DMS153 treated with DMSO at 0.1 percent for 48 hours (cell line): Measurements from ENCODE around the gene ATP12A.

Experiments used
- DNase-seq: peaks from one replicate; lab custom pipeline; 2025; ENCODE audit not compliant: unreplicated experiment; lab: John Stamatoyannopoulos, UW

Gene ATP12A

GRCh38 chr13:24680258-24680920 is at the start of gene ATP12A:
ATP12A (plus strand) TSS chr13:24680408; CDS start chr13:24680744, 336 bp downstream.
- no peak for DNase-seq

DNA sequence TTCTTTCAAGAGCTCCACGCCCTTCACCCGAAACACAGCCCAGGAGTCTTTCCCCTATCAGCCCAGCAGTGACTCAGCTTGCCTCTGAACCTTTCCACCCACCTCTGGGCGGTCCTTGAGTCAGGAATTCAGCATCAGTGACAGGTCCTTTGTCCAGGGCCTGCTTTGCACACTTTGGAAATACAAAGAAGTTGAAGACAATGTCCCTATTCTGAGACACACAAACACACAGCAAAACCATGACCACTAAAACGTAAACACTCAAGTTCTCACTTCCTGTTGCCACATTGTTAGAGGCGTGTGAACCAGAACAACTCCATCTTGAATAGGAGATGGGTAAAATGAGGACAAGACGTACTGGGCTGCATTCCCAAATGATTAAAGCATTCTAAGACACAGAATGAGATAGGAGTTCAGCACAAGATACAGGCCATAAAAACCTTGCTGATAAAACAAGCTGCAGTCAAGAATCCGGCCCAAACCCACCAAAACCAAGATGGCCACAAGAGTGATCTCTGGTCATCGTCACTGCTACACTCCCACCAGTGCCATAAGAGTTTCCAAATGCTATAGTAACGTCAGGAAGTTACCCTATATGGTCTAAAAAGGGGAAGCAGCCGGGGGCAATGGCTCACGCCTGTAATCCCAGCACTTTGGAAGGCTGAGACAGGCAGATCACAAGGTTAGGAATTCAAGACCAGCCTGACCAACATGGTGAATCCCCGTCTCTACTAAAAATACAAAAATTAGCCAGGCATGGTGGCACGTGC is 49.2 kb upstream of the ATP12A start:
- no peak for DNase-seq

DNA sequence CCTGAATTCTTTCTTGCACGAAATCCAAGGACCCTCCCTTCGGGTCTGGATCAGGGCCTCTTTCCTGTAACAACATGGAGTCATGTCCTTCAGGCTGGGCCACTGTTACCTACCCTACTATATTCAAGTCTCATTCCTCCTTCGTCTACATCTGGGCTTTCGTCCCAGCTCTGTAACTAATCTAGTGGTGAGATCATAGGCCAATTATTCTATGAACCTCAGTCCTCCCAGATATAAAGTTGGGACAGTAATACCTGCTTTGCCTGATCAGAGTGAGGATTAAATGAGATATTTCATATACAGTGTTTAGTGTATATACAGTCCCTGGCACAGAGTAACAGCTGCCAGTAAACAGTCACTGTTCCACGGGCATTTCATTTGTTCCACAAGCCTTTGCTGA is 48.3 kb upstream of the ATP12A start:
- DNase-seq = no peak

DNA sequence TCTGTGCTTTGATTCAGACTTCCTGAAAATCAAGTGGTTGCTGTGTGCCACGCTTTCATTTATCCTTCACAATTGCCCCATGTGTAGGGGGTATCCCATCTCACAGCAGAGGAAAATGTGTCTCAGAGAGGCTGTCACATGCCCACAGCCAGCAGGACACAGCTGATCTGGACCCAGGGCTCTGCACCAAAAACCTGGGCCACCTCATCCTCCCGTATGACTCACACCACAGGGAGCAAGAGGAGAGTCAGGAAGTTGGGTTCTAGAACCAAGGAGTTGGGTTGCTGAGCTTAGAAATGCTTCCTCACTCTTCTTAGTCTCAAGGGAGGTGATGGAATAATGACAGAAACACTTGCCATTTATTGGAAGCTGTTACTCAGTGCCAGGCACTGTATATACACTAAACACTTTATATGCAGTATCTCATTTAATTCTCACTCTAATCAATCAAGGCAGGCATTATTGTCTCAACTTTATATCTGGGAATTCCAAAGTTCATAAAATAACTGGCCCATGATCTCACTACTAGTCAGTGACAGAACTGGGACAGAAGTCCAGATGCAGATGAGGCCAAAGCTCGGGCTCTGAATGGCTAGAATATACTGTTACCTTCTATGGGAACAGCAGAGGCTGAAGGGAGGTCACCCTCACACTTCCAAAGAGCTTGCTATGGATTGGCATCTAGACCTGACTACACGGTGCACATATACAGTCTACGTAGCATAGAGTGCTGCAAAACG is 47.7 kb upstream of the ATP12A start:
- no peak for DNase-seq

DNA sequence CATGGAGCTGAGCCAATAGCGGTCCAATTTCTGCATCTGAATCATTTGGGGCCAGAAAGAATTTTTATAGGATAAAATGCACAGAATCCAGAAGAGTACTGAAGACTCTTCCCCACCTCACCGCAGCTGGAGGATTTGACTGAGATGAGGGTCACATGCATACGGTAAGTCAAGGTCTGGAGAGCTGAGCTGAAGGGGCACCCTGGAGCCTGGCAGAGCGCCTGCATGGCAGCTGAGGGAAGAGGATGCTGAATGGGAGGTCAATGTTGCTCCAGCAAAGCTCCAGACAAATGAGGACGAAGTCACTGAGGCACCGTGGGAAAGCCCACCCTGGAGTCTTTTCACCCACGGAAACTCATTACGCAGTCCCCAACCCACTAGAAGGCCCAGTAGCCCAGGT is 43.4 kb upstream of the ATP12A start:
- no peak for DNase-seq

- no peak for DNase-seq
Observed at GRCh38 chr13:24638096-24638495, 42.1 kb upstream of the ATP12A start.

- no peak for DNase-seq
Observed at GRCh38 chr13:24640752-24641151, 39.5 kb upstream of the ATP12A start.

- no peak for DNase-seq
Observed at GRCh38 chr13:24642219-24642618, 38.0 kb upstream of the ATP12A start.

GRCh38 chr13:24644036-24644435 is 36.2 kb upstream of the ATP12A start:
- DNase-seq = no peak

DNA sequence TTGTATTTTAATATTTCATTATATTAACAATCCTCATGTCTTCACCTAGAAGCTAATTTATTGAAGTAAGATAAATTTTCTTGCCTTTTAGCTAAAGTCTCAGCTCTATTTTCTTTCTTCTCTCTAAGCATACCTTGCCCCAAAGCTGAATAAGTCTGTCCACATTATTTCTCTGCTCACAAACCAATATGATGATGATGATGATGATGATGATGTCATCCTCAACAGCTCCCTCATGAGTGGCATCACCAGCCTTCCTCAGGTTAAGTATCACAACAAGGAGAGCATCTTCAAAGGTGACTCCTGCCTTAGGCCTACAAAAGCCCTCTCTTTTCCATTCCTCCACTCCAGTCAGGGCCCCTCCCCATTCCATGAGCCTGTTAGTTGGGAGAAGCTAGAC is 31.9 kb upstream of the ATP12A start:
- DNase-seq = no peak

DNA sequence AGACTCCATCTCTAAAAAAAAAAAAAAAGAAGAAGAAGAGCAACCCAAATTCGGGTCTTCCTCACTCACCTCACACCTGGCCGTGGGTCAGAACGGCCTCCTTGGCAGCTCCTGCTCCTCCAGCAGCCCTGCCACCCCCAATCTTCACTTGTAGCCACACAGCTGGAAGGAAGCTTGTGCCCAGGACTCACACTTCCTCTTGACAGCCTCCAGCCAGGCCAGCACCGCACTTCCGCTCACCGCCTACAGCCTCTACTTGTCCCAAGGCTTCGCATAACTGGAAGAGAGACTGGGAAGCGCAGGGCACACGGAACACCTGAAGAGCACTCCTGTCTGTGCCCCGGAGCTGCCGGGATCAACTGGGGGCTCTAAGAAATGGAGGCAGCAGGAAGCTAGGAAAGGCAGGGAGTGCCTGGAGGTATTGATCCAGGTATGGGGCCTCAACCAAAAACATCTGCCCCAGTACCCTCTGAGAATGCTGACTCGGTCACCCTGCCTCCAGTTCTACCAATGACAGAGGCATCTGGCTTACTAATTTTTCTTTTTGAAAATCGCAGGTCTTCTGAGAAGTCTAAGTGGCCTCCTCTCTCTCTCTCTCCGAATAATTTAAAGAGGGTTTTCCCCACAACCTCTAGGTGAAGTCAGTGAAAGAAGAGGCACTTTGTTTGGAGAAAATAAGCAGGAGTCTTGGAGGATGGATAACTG is 31.1 kb upstream of the ATP12A start:
- no peak for DNase-seq

DNA sequence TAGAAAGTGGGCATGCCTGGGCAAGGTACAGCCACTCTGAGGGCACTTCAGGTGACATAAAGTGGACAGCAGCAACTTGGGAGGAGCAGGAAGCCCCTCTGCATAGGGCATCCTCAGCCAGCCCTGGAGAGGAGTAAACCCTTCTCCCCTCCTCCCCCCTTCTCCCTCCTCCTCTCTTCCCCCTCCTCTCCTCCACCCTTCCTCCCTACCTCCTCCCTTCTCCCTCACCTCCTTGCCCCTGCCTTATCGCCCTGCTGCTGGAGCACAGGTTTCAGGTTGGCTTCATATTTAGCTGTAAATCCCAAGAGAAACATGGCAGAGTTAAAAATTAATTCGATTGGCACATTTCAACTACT is 30.5 kb upstream of the ATP12A start:
- DNase-seq = no peak

DNA sequence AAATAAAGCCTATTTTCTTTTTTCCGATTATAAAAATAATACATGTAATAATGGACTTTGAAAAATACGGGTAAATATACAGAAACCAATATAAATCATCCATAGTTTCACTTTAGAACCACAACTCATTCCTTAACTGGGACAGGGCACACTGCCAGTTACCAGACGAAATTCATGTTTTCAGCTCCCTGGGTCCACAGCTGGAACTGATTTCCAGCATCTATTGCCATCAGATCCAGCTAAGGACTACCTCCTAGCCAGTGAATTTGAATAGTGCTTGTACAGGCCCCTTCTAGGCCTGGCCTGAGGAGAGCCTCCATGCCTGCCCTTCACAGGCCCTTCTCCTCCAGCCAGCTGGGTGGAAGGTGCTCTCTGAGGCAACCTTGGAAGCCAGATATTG is 30.0 kb upstream of the ATP12A start:
- DNase-seq = no peak

GRCh38 chr13:24651718-24652345 is 28.4 kb upstream of the ATP12A start:
- DNase-seq = no peak

DNA sequence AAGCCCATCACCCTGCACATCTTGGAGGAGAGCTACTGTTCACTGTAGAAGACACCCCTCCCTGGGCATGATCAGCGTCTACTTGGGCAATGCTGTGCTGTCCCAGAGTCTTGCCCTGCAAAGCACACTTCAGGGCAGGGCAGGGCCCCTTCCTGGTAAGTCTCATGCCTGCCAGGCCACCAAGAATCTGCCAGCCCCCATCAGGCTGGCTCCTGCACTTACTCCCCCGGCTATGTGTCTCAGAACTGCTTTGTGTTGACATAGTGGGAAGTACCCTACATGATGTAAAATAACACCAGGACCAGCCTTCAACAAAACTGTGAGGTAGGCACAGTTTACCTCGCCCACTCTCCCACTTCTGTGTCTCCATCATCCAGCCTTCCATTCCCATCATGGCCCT is 27.8 kb upstream of the ATP12A start:
- no peak for DNase-seq

GRCh38 chr13:24654741-24655140 is 25.5 kb upstream of the ATP12A start:
- no peak for DNase-seq

DNA sequence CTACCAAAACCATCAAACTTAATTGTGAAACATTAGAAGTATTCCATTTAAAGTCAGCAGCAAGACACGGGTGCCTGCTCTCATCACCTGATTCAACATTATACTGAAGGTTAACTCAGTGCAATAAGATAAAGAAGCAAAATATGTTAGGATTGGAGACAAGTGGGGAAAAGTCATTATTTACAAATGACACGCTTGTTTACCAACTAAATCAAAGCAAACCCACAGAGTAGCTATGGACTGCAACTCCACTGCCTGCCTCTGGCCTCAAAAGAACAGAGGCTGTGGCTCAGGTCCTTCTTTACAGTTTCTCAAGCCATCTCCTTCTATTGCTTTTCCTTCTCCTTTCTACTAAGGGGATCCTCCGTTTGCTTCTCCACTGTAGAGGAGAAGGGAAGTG is 21.0 kb upstream of the ATP12A start:
- DNase-seq = no peak

GRCh38 chr13:24660023-24660741 is 20.0 kb upstream of the ATP12A start:
- DNase-seq = no peak

- no peak for DNase-seq
Observed at GRCh38 chr13:24661713-24662112, 18.5 kb upstream of the ATP12A start.
